PC-3 (cell line): ENCODE results near the gene CSAD. TPM values are rescaled to one million over a fixed set of nuclear protein-coding genes. Genes with fewer than 3 reads are reported as not detected.

Experiments
- ATAC-seq: fragments of 200-7000 bp; cut with Tn5 transposase; 2 replicates; pipeline ENCODE4 v1.9.1; 2020; ENCODE audit warnings: mild to moderate bottlenecking, moderate library complexity
- BruUV-seq: library from RNA; stranded (reverse); fragments of 400-500 nt; replicated peaks from 2 replicates; lab custom pipeline; 2021; lab: Mats Ljungman, UMichigan
- CTCF ChIA-PET: fragments of 300-600 bp; sonication (Branson Sonifier 250); formaldehyde crosslinking; loops from one replicate; lab custom pipeline; 2022; ENCODE audit warnings: antibody characterized with exemption; lab: Charles Lee
- POLR2A ChIA-PET: fragments of 300-600 bp; sonication (Branson Sonifier 250); formaldehyde crosslinking; loops from one replicate; lab custom pipeline; 2022; ENCODE audit warnings: antibody characterized with exemption; ENCODE audit not compliant: unreplicated experiment; lab: Charles Lee
- DNase-seq: peaks from one replicate; pipeline ENCODE4 v3.0.0-alpha.2; 2015
- H2AFZ ChIP-seq: fragments of 300-600 bp; sonication (generic); 2 replicates; pipeline ENCODE4 v1.6.0; 2016; ENCODE audit warnings: antibody characterized with exemption, low read length
- H3F3A ChIP-seq: fragments of 300-600 bp; sonication (generic); one replicate; pipeline ENCODE4 v1.6.0; 2017; ENCODE audit warnings: antibody characterized with exemption, low read length, control low read depth, mild to moderate bottlenecking; ENCODE audit not compliant: unreplicated experiment
- H3K27ac ChIP-seq: fragments of 300-600 bp; sonication (generic); 2 replicates; pipeline ENCODE4 v1.5.1; 2016; ENCODE audit warnings: mild to moderate bottlenecking, low read length
- H3K27me3 ChIP-seq: fragments of 300-600 bp; sonication (generic); 2 replicates; pipeline ENCODE4 v1.6.1; 2016; ENCODE audit warnings: low read length, mixed read lengths
- H3K36me3 ChIP-seq: fragments of 300-600 bp; sonication (generic); 2 replicates; pipeline ENCODE4 v1.6.1; 2016; ENCODE audit warnings: low read depth, mixed run types, low read length, mixed read lengths
- H3K4me1 ChIP-seq: fragments of 300-600 bp; sonication (generic); 2 replicates; pipeline ENCODE4 v1.5.1; 2016; ENCODE audit warnings: low read length; ENCODE audit not compliant: insufficient read depth
- H3K4me2 ChIP-seq: fragments of 300-600 bp; sonication (generic); 2 replicates; pipeline ENCODE4 v1.6.0; 2016; ENCODE audit warnings: low read length
- H3K4me3 ChIP-seq: fragments of 300-600 bp; sonication (generic); 2 replicates; pipeline ENCODE4 v1.5.1; 2016; ENCODE audit warnings: mild to moderate bottlenecking, low read length, mixed read lengths
- H3K79me2 ChIP-seq: fragments of 300-600 bp; sonication (generic); 2 replicates; pipeline ENCODE4 v1.6.1; 2017; ENCODE audit warnings: low read length, mixed read lengths
- H3K9ac ChIP-seq: fragments of 300-600 bp; sonication (generic); 2 replicates; pipeline ENCODE4 v1.6.0; 2016; ENCODE audit warnings: mild to moderate bottlenecking, low read length
- H3K9me2 ChIP-seq: fragments of 300-600 bp; sonication (generic); replicated peaks from 2 replicates; pipeline ENCODE4 v1.6.1; 2016; ENCODE audit warnings: mixed run types, low read length, mixed read lengths
- H3K9me3 ChIP-seq: fragments of 300-600 bp; sonication (generic); 2 replicates; pipeline ENCODE4 v1.6.1; 2016; ENCODE audit warnings: low read length, mixed read lengths
- H4K20me1 ChIP-seq: fragments of 300-600 bp; sonication (generic); 2 replicates; pipeline ENCODE4 v1.6.1; 2016; ENCODE audit warnings: low read length, mixed read lengths
- EZH2 ChIP-seq: fragments of 300-600 bp; sonication (generic); IDR thresholded peaks from one replicate; pipeline ENCODE4 v1.6.1; 2017; ENCODE audit warnings: antibody characterized with exemption, mild to moderate bottlenecking, low read length; ENCODE audit not compliant: unreplicated experiment
- EZH2phosphoT487 ChIP-seq: fragments of 300-600 bp; sonication (generic); IDR thresholded peaks from 2 replicates; pipeline ENCODE4 v1.6.1; 2018; ENCODE audit warnings: mild to moderate bottlenecking, antibody characterized with exemption, low read length, borderline replicate concordance
- intact Hi-C: fragments of 100-400 bp; cut with micrococcal nuclease; formaldehyde crosslinking; loops from 2 replicates; pipeline ENCODE4 v1.9.0; 2023
- total RNA-seq: library from RNA; depleted of rRNA; stranded (reverse); fragments of >200 nt; gene quantifications from 2 replicates; pipeline ENCODE4 v1.2.3, GENCODE V29; 2014
- TF ChIP-seq, protein P1 (sequence below): fragments of 300-600 bp; sonication (generic); conservative IDR thresholded peaks from 2 replicates; pipeline ENCODE4 v1.5.1; 2017; ENCODE audit warnings: antibody characterized with exemption, low read depth, mild to moderate bottlenecking, low read length

The CSAD gene
- total RNA-seq, 1 experiment from 2014 or later: 21.5 TPM

DNA sequence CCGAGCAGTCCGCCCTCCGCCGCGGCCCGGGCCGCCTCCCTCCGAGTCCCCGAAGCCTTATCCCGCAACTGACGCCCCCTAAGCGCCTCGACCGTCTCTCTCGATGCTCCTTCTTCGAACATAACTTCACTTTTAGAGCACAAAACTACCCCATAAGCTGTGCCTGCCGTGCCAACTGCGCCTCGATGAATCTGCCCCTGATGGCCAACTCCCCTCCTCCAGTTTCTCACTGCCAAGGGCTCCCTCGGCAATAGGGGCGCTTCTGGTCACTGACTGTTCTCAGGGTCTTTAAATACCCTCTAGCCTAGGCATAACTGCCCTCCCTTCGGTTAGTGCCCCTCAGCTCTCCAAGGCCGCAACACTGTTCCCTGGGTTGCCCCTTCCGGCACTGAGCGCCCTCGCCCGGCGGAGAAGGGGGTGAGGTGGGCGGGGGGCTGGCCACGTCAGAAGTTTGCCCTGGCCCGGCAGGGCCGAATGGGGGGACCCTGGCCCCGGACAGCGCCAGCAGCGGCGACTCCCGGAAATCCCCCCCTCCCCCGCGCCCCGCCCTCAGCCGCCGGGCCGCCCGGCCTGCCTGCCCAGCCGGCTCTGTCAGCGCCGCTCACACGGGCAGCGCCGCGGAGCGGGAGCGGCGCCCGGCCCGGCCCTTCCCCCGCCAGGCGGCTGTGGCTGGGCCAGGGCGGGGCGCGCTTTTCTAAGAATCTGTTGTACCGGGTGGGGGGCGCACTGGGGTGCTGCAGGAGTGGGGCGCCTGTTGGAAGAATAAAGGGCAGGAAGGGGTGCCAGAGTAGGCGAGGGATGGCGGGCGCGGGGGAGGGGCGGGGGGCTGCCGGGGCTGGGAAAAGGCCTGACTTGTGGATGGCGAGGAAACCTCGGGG, 40.7 kb upstream of the CSAD start:
- peak overlapping the region; percentile 99 for H3K4me2 ChIP-seq
- H3K36me3 ChIP-seq: no peaks in the 10 kb centered on the region
- no peaks in the 10 kb centered on the region for H3K9me2 ChIP-seq
- peak overlapping the region; percentile 95 for H3K27ac ChIP-seq
- peak overlapping the region; percentile 80 for H2AFZ ChIP-seq
- no peaks in the 10 kb centered on the region for H4K20me1 ChIP-seq
- intact Hi-C loops: loop anchor here (2.0 kb wide), 2 partner anchors 41 to 73 kb away; partner anchors contain the start of genes CSAD, PFDN5 and ZNF740
- TF ChIP-seq EZH2 (no peak), EZH2phosphoT487 (no peak)
- TF ChIP-seq, protein P1, sequence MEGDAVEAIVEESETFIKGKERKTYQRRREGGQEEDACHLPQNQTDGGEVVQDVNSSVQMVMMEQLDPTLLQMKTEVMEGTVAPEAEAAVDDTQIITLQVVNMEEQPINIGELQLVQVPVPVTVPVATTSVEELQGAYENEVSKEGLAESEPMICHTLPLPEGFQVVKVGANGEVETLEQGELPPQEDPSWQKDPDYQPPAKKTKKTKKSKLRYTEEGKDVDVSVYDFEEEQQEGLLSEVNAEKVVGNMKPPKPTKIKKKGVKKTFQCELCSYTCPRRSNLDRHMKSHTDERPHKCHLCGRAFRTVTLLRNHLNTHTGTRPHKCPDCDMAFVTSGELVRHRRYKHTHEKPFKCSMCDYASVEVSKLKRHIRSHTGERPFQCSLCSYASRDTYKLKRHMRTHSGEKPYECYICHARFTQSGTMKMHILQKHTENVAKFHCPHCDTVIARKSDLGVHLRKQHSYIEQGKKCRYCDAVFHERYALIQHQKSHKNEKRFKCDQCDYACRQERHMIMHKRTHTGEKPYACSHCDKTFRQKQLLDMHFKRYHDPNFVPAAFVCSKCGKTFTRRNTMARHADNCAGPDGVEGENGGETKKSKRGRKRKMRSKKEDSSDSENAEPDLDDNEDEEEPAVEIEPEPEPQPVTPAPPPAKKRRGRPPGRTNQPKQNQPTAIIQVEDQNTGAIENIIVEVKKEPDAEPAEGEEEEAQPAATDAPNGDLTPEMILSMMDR: peak; percentile 46
- no peaks in the 10 kb centered on the region for H3K27me3 ChIP-seq
- peak overlapping the region; percentile 80 for H3K9ac ChIP-seq
- POLR2A ChIA-PET: interaction anchor here (0.5 to 1.3 kb wide), 2 partner anchors 47 to 72 kb away, joined by 3 to 5 read pairs; partner anchors contain the start of gene ESPL1
- H3K79me2 ChIP-seq: peaks cover 43% of the 10 kb centered on the region
- H3K4me1 ChIP-seq: peaks cover 55% of the 10 kb centered on the region
- ATAC-seq (peak; percentile 37), DNase-seq (peak; percentile 74)
- BruUV-seq: TSS peak; percentile 100
- CTCF ChIA-PET: no interaction called here
- H3K9me3 ChIP-seq: no peaks in the 10 kb centered on the region
- no peaks in the 10 kb centered on the region for H3F3A ChIP-seq
- peak overlapping the region; percentile 80 for H3K4me3 ChIP-seq

DNA sequence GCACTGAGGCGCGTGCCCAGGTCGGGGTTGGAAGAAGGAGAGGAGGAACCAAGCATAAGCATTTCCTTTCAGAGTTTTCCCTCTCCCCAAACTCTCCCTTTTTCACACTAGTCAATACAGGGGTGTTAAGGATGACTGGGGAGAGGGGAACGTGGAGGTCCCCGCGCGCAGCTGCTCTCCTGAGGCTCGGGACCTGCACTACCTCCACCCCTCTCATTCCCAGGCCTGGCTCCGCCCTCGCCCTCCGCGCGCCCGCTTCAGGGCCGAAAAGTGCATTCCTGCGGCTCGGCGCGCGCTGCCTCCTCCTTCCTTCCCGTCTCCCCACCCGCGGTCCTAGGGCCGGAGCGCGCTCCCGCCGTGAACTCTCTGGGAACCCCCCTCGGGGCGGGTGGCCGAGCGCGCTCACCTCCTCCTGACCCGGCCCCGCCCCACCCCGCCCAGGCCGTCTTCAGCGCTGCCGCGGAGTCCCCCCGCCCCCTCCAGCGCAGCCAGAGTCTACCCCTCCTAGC, 40.0 kb upstream of the CSAD start:
- POLR2A ChIA-PET: interaction anchor here (0.6 to 1.3 kb wide), 3 partner anchors 47 to 101 kb away, joined by 5 to 14 read pairs (median 5); partner anchors contain the start of genes AAAS, ESPL1 and MYG1
- Histone ChIP-seq H3K36me3 (no peaks in the 10 kb centered on the region; the same call in 1 of the 2 replicates), H4K20me1 (no peaks in the 10 kb centered on the region), H3K9me3 (no peaks in the 10 kb centered on the region), H3K27me3 (no peaks in the 10 kb centered on the region), H3K4me3 (peak overlapping the region; percentile 80), H3K9me2 (no peaks in the 10 kb centered on the region), H3K4me2 (peak overlapping the region; percentile 99), H3K79me2 (peaks cover 50% of the 10 kb centered on the region), H3F3A (no peaks in the 10 kb centered on the region), H3K27ac (peak overlapping the region; percentile 95), H3K4me1 (peaks cover 60% of the 10 kb centered on the region), H2AFZ (peak overlapping the region; percentile 80), H3K9ac (peak overlapping the region; percentile 80)
- CTCF ChIA-PET: interaction anchor here (0.6 kb wide), 2 partner anchors 20 to 159 kb away, joined by 3 to 5 read pairs; no protein-coding TSS in a partner anchor
- ATAC-seq (peak; percentile 65), DNase-seq (peak; percentile 97)
- intact Hi-C loops: loop anchor here (2.0 kb wide), 2 partner anchors 40 to 74 kb away; partner anchors contain the start of genes CSAD, PFDN5 and ZNF740
- TF ChIP-seq, protein P1: no peak
- no peak for TF ChIP-seq EZH2phosphoT487
- no peak for TF ChIP-seq EZH2
- BruUV-seq: no TSS peak
